ENCODE measurements around the gene TAS1R1. TPM values are rescaled to one million over a fixed set of nuclear protein-coding genes. Genes with fewer than 3 reads are reported as not detected.

TAS1R1 gene
- total and polyA plus RNA-seq, 9 of the 15 experiments (the other 6 are each of a cell fraction or from before 2014, with no cell fraction given): 0.06 TPM; not detected in 8

GRCh38 chr1:6507461-6507911 is 47.6 kb upstream of the TAS1R1 start:
- no peak for ATAC-seq
- no peak for TF ChIP-seq DIDO1 (tag; IDR thresholded peaks at IDR 0.05; ENCODE audit: low read depth)
- no peak for TF ChIP-seq NCOA1 (IDR thresholded peaks at IDR 0.05; ENCODE audit: low read depth)
- TF ChIP-seq ZBTB17 (CRISPR knock-in tag; IDR thresholded peaks at IDR 0.05): no peak
- TF ChIP-seq PCBP2 (IDR thresholded peaks at IDR 0.05; ENCODE audit: low read depth, low read length, poor library complexity, severe bottlenecking): no peak
- no peak for FAIRE-seq
- peaks cover 26% of the 10 kb centered on the region; the same call in 1 of the 2 replicates for H4K20me1 ChIP-seq (replicated peaks; ENCODE audit: control insufficient read depth, insufficient read depth, low read length)
- DNase-seq (ENCODE audit: extremely low read depth in 1 of 4, low spot score in 3 of 4): no peak
- H3K79me2 ChIP-seq (ENCODE audit: control insufficient read depth, insufficient read depth, low read length): no peaks in the 10 kb centered on the region
- no peak overlapping the region for H3K9ac ChIP-seq (ENCODE audit: insufficient read depth in 1 of 2, low read depth in 2 of 2, low read length in 2 of 2)
- H3K9me1 ChIP-seq (ENCODE audit: control insufficient read depth, insufficient read depth, low read length): no peaks in the 10 kb centered on the region
- no peaks in the 10 kb centered on the region for H3K9me3 ChIP-seq (replicated peaks; ENCODE audit: control insufficient read depth, insufficient read depth, low read depth, low read length)
- intact Hi-C loops (cut with micrococcal nuclease) (no loop called here), in situ Hi-C loops (cut with MboI) (no loop called here)
- ChIA-PET POLR2A (interaction anchor here (0.6 to 6.1 kb wide), 6 partner anchors 12 to 144 kb away, joined by 3 to 57 read pairs (median 4); no protein-coding TSS in a partner anchor), CTCF (ENCODE audit: low intra/inter-chr PET ratio) (no interaction called here)
- no peaks in the 10 kb centered on the region for H3K36me3 ChIP-seq (ENCODE audit: control insufficient read depth, insufficient read depth, low read length)
- no peak overlapping the region for H3K4me3 ChIP-seq
- no peak overlapping the region for H2AFZ ChIP-seq (ENCODE audit: low read depth, low read length)
- H3K27ac ChIP-seq (ENCODE audit: extremely low read depth, low read depth, low read length): no peak overlapping the region
- WGBS (ENCODE audit: insufficient coverage, low coverage, missing lambda C conversion rate): under 1% methylated on average over 11 of the region's 12 CpGs
- H3K4me1 ChIP-seq (replicated peaks in 1 of 2; ENCODE audit: control insufficient read depth in 2 of 2, insufficient read depth in 2 of 2, low read length in 2 of 2): peaks cover 0 to 53% of the 10 kb centered on the region in 2 experiments; a peak in 2 of 5 replicates
- BruUV-seq (replicated peaks): no TSS peak
- no peak overlapping the region for H3K4me2 ChIP-seq (ENCODE audit: insufficient read depth, low read length)
- peaks cover 67 to 98% of the 10 kb centered on the region in 2 experiments for H3K27me3 ChIP-seq (ENCODE audit: control insufficient read depth in 2 of 2, insufficient read depth in 2 of 2, low read length in 2 of 2)

- Histone ChIP-seq H3K79me2 (ENCODE audit: control insufficient read depth, insufficient read depth, low read length) (no peaks in the 10 kb centered on the region), H3K36me3 (ENCODE audit: control insufficient read depth, insufficient read depth, low read length) (no peaks in the 10 kb centered on the region), H2AFZ (ENCODE audit: low read depth, low read length) (no peak overlapping the region), H3K9me3 (replicated peaks; ENCODE audit: control insufficient read depth, insufficient read depth, low read depth, low read length) (no peaks in the 10 kb centered on the region), H3K27me3 (ENCODE audit: control insufficient read depth in 2 of 2, insufficient read depth in 2 of 2, low read length in 2 of 2) (peaks cover 60 to 97% of the 10 kb centered on the region in 2 experiments), H3K9me1 (ENCODE audit: control insufficient read depth, insufficient read depth, low read length) (no peaks in the 10 kb centered on the region), H3K27ac (ENCODE audit: extremely low read depth, low read depth, low read length) (no peak overlapping the region), H4K20me1 (replicated peaks; ENCODE audit: control insufficient read depth, insufficient read depth, low read length) (peaks cover 24% of the 10 kb centered on the region; the same call in 1 of the 2 replicates), H3K4me3 (no peak overlapping the region), H3K4me1 (replicated peaks in 1 of 2; ENCODE audit: control insufficient read depth in 2 of 2, insufficient read depth in 2 of 2, low read length in 2 of 2) (peaks cover 0 to 58% of the 10 kb centered on the region in 2 experiments; a peak in 2 of 5 replicates), H3K9ac (ENCODE audit: insufficient read depth in 1 of 2, low read depth in 2 of 2, low read length in 2 of 2) (no peak overlapping the region), H3K4me2 (ENCODE audit: insufficient read depth, low read length) (no peak overlapping the region)
- 2% methylated on average over 18 of the region's 18 CpGs for WGBS (ENCODE audit: insufficient coverage, low coverage, missing lambda C conversion rate)
- intact Hi-C loops (cut with micrococcal nuclease) (no loop called here), in situ Hi-C loops (cut with MboI) (no loop called here)
- FAIRE-seq (peak; percentile 72), ATAC-seq (no peak; the same call in 2 of the 3 replicates), DNase-seq (ENCODE audit: extremely low read depth in 1 of 4, low spot score in 3 of 4) (no peak)
- ChIA-PET CTCF (ENCODE audit: low intra/inter-chr PET ratio) (no interaction called here), POLR2A (interaction anchor here (0.8 to 1.4 kb wide), 4 partner anchors 13 to 27 kb away, joined by 3 to 8 read pairs (median 4); no protein-coding TSS in a partner anchor)
- no TSS peak for BruUV-seq (replicated peaks)
- no peak for TF ChIP-seq GABPB1 (CRISPR knock-in tag; IDR thresholded peaks at IDR 0.05)
- TF ChIP-seq COPS2 (conservative IDR thresholded peaks at IDR 0.05): no peak
- TF ChIP-seq TARDBP (IDR thresholded peaks at IDR 0.05): no peak
- no peak for TF ChIP-seq BRCA1 (IDR thresholded peaks at IDR 0.05)
- 0 out of 2 replicates have a peak, but pooled peaks have one; percentile 16 for TF ChIP-seq BRCA1 (CRISPR knock-in tag; IDR thresholded peaks at IDR 0.05)
- TF ChIP-seq ZNF398 (CRISPR knock-in tag; IDR thresholded peaks at IDR 0.05): no peak
- no peak for TF ChIP-seq ZSCAN29 (IDR thresholded peaks at IDR 0.05)
- TF ChIP-seq CREB1 (IDR thresholded peaks at IDR 0.05): no peak
- no peak for TF ChIP-seq CREB1 (CRISPR knock-in tag; IDR thresholded peaks at IDR 0.05)
- no peak for TF ChIP-seq SNRNP70 (optimal IDR thresholded peaks at IDR 0.05; ENCODE audit: low read depth, low read length)
- no peak for TF ChIP-seq PTTG1 (tag; IDR thresholded peaks at IDR 0.05; ENCODE audit: low read depth)
- TF ChIP-seq CXXC5 (CRISPR knock-in tag; IDR thresholded peaks at IDR 0.05): no peak
These were observed 46.8 kb upstream of the TAS1R1 start for GRCh38 chr1:6508154-6508815.
